Astrocyte (in vitro differentiated cells and primary cell): Measurements from ENCODE around the gene KLHL9.

Experiments
- CTCF ChIP-seq: IDR thresholded peaks from 2 replicates; pipeline ENCODE4 v1.5.1; 2011; ENCODE audit warnings: low read depth, mild to moderate bottlenecking, inconsistent platforms, low read length, moderate library complexity; ENCODE audit not compliant: insufficient read depth
- EZH2 ChIP-seq: IDR thresholded peaks from 2 replicates; pipeline ENCODE4 v1.6.1; 2012; ENCODE audit warnings: mild to moderate bottlenecking, low read length, inconsistent platforms; ENCODE audit not compliant: insufficient read depth

GRCh38 chr9:21326526-21327139 lies 8.6 kb downstream of the KLHL9 start:
- TF ChIP-seq CTCF (peak; percentile 62), EZH2 (no peak)
